HG02938 (cell line): ENCODE results near the gene NLRP4.

Experiments
- ATAC-seq: cut with Tn5 transposase; IDR thresholded peaks from one replicate; pipeline ENCODE4 v1.9.1; 2021; ENCODE audit warnings: mild to moderate bottlenecking, moderate library complexity; ENCODE audit not compliant: unreplicated experiment

Gene NLRP4, protein sequence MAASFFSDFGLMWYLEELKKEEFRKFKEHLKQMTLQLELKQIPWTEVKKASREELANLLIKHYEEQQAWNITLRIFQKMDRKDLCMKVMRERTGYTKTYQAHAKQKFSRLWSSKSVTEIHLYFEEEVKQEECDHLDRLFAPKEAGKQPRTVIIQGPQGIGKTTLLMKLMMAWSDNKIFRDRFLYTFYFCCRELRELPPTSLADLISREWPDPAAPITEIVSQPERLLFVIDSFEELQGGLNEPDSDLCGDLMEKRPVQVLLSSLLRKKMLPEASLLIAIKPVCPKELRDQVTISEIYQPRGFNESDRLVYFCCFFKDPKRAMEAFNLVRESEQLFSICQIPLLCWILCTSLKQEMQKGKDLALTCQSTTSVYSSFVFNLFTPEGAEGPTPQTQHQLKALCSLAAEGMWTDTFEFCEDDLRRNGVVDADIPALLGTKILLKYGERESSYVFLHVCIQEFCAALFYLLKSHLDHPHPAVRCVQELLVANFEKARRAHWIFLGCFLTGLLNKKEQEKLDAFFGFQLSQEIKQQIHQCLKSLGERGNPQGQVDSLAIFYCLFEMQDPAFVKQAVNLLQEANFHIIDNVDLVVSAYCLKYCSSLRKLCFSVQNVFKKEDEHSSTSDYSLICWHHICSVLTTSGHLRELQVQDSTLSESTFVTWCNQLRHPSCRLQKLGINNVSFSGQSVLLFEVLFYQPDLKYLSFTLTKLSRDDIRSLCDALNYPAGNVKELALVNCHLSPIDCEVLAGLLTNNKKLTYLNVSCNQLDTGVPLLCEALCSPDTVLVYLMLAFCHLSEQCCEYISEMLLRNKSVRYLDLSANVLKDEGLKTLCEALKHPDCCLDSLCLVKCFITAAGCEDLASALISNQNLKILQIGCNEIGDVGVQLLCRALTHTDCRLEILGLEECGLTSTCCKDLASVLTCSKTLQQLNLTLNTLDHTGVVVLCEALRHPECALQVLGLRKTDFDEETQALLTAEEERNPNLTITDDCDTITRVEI

DNA sequence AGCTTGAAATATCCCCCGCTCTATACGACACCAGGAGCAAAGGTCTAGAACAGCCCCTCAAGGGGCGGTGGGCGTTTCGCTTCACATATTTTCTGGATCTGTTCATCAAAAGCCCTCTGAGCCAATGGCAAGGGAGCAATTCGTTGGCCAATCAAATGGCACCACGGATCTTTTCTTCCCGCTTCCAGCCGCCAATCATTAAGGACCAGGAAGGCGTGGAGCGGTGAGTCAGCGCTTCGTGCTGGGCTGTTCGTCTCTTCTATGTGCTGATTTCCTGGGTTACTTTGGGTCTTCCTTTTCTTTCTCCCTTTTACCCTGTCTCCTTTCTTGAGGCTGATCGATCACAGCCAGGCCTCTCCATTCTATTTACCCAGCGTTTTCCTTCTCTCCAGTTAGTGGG lies at the start of gene NLRP4:
TSS of gene NLRP4 (plus strand) at position 201 of the 400 bp plus-strand sequence. CDS start 15,541 bp downstream, outside the sequence.
- ATAC-seq, result no peak

DNA sequence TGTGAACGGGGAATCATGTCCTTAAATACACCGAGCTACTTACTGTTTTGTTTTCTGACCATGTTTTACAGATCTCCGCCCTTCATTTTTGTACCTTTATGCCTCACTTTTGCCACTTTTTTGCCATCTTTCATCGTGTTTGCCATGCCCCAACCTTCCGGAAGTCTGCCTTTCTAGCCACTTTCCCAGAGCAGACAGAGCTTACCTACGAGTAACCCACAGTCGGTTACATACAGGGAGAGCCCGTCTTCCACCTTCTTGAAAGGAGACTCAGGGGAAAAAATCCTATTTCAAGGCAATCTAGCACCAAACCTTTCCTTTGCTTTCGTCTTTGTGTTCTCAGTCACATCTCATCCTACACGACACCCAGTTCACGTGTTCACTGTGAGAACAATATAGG lies 41.3 kb upstream of the NLRP4 start:
- no peak for ATAC-seq

DNA sequence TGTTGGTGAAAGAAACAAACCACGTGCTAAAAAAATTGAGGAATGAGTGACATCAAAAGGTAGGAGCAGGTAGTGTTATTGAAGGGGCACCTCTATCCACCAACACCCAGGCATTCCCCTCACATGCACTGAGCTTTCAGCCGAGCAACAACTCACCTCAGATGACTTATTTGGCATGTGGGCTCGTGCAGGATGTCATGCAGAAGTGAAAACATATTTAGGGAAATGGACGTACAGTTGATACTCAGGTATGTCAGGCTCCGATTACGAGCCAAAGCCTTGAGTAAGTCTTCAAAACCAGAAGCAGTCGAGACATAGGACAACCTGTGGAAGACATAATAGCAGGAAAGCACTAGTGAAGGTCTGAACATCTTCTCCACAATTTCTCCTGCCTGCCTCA lies 34.9 kb upstream of the NLRP4 start:
- no peak for ATAC-seq

DNA sequence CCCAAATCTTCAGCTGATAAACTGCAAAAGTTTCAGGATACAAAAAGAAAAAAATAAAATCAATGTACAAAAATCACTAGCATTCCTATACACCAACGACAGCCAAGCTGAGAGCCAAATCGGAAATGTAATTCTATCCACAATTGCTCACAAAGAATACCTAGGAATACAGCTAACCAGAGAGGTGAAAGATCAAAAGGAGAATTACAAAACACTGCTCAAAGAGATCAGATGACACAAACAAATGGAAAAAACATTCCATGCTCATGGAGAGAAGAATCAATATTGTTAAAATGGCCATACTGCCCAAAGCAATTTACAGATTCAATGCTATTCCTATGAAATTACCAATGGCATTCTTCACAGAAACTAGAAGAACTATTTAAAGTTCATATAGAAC lies 34.1 kb upstream of the NLRP4 start:
- ATAC-seq, result no peak

DNA sequence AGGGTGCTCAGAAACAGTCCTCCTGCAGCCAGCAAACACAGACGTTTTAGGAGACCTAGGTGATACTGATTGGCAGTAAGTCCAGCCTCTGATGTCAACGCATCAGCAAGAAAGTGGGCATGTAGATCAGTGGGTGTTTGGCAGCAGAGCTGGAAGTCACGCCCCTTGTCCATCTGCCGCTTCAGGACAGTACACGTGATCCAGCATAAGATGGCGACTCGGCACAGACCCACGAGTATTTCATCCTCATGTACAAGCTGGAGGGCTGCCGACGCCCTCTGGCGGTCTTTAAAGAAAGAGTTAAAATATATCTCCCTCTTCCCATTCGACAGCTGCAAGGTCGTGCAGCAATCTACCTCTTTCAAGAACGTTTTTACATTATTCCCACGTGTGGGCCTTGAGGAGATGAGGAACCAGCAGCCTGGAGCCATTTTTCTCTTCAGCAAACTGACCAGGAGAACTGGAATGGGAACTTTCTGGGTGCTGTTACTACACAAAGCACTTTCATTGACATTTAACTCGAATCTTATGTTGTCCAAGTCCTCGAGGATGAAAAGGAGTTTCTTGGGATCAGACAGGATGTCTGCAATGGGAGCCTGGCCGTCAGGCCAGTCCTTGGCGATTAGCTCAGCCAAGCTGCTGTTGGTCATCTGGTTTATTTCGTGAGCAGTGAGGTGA lies 26.8 kb upstream of the NLRP4 start:
- no peak for ATAC-seq

DNA sequence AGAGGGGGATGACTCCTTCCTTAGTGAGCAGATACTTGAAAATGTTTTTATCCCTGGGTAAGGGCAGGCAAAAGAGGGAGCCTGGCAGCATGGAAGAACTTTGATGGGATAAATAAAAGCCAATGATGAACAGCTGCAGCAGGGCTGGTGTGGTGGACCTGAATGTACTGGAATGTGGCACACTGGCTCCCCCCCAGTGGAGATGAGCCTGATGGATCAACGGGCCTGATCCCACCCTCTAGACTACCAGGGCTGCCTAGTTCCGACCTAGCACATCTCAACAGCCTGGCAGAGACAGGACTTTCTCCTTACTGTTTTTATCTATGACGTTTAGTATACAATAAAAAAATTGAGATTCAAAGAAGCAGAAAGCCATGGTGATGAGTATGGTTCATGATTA lies 25.0 kb upstream of the NLRP4 start:
- no peak for ATAC-seq

DNA sequence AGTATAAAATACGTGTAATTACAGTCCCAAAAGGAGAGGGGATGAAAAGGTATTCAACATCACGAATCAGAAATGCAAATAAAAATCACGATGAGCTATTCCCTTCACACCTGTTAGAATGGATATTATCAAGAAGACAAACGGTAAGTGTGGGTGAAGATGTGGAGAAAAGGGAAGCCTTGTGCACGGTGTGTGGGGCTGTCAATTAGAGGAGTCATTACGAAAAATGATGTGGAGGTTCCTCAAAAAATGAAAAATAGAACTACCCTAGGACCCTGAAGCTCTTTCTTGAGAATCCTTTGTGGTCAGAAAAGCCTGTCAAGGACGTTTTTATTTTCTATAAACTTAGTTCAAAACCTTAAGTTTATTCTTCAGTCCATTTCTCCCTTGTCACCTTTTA lies 23.9 kb upstream of the NLRP4 start:
- ATAC-seq, result no peak

DNA sequence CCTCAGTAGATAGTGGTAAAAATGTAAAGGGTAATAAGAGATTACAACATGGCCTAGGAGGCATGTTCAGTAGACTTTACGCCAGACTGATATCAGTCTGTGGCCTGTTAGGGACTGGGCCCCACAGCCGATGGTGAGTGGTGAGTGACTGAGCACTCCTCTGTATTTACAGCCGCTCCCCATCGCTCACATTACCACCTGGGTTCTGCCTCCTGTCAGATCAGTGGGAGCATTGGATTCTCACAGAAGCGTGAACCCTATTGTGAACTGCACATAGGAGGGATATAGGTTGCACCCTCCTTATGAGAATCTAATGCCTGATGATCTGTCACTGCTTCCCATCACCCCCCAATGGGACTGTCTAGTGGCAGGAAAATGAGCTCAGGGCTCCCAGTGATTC lies 22.4 kb upstream of the NLRP4 start:
- no peak for ATAC-seq

DNA sequence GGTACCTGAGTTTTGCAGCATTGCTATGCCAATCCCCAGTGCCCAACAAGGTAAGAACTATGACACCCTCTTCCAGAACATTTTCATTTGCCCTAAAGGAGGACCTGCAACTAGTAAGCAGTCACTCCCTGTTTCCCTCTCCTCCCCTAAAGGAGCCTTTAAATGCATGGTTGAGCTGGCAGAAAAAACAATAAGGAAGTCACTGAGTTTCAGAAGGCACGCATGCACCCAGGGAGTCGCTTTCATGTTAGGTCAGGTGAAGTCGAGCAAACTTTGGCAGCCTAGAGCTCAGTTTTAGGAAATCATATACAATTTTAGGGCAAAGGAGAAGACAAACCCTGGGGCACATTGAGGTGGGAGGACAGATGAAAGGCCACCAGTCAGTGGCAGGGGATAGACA lies 16.3 kb upstream of the NLRP4 start:
- no peak for ATAC-seq

DNA sequence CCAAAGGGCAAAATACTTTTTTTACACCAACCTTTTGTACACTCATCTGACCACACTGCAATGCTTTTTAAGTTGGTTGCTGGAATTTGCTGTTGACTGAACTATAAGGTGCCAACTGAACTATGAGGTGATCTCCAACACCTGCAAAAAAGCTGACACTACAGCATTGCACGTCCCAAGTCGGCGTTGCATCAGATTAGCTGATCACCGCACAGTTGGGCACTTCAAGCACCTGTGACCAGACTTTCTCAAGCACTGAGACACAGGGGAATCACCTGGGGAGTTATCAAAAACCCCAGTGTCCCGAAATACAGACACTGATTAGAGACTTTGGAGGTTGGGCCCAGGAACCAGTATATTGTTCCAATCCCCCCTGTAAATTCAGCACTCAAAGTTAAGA lies 5.7 kb upstream of the NLRP4 start:
- ATAC-seq, result no peak

DNA sequence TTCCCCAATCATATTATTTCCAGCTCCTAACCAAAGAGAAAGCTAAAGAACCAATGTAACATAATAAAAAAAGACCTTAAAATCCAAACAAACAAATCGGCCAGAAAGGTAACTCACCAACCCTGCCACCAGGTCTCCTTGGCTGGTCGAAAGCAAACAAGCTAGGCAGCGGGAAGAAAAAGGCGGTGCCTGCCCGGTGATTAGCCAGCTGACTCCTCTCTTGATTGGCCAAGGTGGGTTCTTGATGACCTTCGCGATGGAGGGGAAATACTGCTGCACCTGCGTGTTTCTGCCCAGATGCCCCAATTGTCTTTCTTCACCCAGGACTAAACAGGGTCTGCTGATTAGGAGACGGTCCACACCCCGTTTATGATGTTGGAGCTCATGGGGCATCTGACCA lies 4.5 kb upstream of the NLRP4 start, which contains the start of gene NLRP11:
TSS of gene NLRP11 (minus strand) at position 154 of the 400 bp plus-strand sequence. CDS start 13,825 bp downstream, outside the sequence.
- ATAC-seq, result no peak

DNA sequence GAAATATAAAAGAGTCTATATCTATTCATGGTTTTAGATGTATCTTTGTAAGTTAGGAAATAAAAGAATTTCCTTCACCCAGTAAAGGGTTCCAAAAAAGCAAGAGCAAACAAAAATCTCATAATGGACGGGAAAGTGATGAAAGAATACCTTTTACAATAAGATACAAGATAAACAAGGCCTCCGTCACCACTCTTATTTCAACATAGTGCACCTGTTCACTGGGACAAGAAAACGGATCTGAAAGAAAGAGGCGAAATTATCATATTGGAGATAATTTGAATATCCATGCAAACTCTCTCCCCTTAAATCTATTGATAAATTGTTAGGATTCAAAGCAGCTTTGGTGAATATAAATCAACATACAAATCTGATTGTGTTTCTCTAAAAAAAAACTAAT lies 3.7 kb upstream of the NLRP4 start:
- no peak for ATAC-seq

DNA sequence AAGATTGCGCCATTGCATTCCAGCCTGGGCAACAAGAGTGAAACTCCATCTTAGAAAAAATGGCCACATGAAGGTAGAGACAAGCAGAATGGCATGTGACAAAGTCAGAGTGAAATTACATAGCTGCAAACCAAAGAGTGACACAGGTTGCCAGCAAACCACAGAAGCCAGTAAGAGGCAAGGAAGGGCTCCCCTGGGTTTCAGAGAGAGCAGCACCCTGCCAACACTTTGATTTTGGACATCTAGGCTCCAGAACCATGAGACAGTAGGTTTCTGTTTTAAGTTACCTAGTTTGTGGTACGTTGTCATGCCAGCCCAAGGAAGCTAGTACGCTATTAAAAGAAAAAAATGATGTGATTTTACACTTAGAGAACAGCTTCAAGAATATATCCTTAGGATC lies 1.9 kb downstream of the NLRP4 start:
- ATAC-seq, result no peak

DNA sequence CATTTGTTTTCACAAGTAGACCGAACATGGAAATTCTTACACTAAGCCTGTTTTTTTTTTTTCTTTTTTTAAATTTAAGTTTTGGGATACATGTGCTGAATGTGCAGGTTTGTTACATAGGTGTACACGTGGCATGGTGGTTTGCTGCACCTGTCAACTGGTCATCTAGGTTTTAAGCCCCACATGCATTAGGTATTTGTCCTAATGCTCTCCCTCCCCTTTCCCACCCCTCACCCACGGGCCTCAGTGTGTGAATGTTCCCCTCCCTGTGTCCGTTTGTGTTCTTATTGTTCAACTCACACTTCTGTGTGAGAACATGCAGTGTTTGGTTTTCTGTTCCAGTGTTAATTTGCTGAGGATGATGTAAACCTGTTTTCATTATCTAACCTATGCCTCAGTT lies 2.6 kb downstream of the NLRP4 start:
- no peak for ATAC-seq

DNA sequence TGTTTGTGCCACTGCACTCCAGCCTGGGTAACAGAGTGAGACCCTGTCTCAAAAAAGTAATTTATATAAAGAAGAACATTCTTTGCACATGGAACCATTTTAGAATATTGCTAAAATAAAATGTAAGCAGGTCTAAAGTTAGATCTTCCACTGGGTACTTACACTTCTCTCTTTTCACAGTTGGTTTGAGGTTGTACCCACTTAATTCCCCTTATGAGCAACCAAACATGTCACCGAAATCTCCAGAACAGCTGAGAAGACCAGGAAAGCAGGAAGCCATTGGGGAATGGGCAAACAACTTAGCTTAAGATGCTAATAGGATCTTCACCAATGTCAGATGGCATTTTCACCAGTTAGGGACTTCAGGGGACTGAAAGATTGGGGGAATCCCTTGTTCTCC lies 18.8 kb downstream of the NLRP4 start:
- no peak for ATAC-seq

DNA sequence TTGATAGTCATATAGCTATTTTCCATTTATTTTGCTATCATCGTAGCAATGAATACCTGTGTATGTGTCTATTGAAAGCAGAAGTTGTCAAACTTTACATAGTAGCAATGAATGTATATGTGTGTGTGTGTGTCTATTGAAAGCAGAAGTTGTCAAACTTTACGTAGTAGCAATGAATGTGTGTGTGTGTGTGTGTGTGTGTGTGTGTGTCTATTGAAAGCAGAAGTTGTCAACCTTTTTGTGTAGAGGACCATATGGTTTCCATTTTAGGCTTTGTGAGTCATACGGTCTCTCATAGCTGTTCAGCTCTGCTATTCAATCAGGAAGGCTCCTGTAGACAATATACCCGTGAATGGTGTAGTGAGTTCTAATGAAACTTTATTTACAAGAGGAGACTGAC lies 20.8 kb downstream of the NLRP4 start:
- ATAC-seq, result no peak

DNA sequence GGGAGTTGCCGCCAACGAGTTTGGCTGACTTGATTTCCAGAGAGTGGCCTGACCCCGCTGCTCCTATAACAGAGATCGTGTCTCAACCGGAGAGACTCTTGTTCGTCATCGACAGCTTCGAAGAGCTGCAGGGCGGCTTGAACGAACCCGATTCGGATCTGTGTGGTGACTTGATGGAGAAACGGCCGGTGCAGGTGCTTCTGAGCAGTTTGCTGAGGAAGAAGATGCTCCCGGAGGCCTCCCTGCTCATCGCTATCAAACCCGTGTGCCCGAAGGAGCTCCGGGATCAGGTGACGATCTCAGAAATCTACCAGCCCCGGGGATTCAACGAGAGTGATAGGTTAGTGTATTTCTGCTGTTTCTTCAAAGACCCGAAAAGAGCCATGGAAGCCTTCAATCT lies 21.6 kb downstream of the NLRP4 start:
- no peak for ATAC-seq

DNA sequence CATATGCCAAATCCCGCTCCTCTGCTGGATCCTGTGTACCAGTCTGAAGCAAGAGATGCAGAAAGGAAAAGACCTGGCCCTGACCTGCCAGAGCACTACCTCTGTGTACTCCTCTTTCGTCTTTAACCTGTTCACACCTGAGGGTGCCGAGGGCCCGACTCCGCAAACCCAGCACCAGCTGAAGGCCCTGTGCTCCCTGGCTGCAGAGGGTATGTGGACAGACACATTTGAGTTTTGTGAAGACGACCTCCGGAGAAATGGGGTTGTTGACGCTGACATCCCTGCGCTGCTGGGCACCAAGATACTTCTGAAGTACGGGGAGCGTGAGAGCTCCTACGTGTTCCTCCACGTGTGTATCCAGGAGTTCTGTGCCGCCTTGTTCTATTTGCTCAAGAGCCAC lies 22.1 kb downstream of the NLRP4 start:
- no peak for ATAC-seq

DNA sequence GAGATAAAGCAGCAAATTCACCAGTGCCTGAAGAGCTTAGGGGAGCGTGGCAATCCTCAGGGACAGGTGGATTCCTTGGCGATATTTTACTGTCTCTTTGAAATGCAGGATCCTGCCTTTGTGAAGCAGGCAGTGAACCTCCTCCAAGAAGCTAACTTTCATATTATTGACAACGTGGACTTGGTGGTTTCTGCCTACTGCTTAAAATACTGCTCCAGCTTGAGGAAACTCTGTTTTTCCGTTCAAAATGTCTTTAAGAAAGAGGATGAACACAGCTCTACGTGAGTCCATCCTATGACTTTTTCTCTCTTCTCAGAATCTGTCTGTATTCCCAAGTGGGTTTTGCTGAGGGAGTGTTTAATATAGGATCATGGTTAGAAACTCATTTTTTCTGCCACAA lies 22.6 kb downstream of the NLRP4 start:
- no peak for ATAC-seq

DNA sequence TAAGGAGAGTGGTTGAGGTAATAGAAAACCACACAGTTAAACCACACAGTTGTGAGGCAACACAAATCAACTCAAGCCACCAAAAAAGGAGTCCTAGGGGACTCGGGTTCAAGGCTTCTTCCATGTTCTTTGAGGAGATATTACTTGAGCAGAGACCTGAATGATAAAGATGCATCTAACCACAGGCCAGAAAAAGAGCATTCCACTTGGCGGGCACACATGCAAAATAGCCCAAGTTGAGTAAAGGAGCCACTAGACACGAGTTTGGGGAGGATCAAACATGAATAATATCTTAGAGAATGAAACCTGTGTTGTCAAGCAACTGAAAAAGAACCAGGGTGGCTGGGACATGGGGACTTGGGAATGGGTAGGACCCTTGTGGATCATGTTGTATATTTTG lies 30.2 kb downstream of the NLRP4 start:
- ATAC-seq, result no peak

DNA sequence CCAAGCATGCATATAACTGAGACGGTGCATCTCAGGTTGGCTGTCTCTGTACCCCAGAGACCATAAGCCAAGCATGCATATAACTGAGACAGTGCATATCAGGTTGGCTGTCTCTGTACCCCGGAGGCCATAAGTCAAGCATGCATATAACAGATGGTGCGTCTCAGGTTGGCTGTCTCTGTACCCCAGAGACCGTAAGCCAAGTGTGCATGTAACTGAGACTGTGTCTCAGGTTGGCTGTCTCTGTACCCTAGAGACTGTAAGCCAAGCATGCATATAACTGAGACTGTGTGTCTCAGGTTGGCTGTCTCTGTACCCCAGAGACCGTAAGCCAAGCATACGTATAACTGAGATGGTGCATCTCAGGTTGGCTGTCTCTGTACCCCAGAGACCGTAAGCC lies 30.8 kb downstream of the NLRP4 start:
- no peak for ATAC-seq
